ENCODE data around the gene SIGLECL1.

Gene SIGLECL1

GRCh38 chr19:51227326-51227725 lies 23.6 kb upstream of the SIGLECL1 start:
- ChIA-PET CTCF (interaction anchor here (1.2 kb wide), 1 partner anchor 32 kb away, joined by 4 read pairs; no protein-coding TSS in a partner anchor), POLR2A (ENCODE audit: low non-redundant PET) (no interaction called here)
- DNase-seq (ENCODE audit: low spot score): no peak
- H3K27ac ChIP-seq: no peak overlapping the region
- TF ChIP-seq, protein P1, sequence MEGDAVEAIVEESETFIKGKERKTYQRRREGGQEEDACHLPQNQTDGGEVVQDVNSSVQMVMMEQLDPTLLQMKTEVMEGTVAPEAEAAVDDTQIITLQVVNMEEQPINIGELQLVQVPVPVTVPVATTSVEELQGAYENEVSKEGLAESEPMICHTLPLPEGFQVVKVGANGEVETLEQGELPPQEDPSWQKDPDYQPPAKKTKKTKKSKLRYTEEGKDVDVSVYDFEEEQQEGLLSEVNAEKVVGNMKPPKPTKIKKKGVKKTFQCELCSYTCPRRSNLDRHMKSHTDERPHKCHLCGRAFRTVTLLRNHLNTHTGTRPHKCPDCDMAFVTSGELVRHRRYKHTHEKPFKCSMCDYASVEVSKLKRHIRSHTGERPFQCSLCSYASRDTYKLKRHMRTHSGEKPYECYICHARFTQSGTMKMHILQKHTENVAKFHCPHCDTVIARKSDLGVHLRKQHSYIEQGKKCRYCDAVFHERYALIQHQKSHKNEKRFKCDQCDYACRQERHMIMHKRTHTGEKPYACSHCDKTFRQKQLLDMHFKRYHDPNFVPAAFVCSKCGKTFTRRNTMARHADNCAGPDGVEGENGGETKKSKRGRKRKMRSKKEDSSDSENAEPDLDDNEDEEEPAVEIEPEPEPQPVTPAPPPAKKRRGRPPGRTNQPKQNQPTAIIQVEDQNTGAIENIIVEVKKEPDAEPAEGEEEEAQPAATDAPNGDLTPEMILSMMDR (conservative IDR thresholded peaks at IDR 0.05; ENCODE audit: low read depth): no peak

DNA sequence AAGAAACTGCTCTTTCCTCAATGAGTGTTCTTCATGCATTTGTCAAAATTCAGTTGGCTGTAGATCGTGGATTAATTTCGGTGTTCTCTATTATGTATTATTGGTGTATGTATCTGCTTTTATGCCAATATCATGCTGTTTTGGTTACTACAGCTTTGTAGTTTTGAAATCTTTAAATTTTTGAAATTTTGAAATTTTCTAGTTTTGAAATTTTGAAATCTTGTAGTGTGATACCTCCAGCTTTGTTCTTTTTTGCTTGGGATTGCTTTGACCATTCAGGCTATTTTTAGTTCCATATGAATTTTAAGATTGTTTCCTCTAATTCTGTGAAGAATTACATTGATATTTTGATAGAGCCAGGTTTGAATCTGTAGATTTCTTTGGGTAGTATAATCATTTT lies 22.9 kb upstream of the SIGLECL1 start:
- ChIA-PET POLR2A (ENCODE audit: low non-redundant PET) (no interaction called here), CTCF (interaction anchor here (1.2 kb wide), 1 partner anchor 32 kb away, joined by 4 read pairs; no protein-coding TSS in a partner anchor)
- no peak overlapping the region for H3K27ac ChIP-seq
- TF ChIP-seq, protein P1 (conservative IDR thresholded peaks at IDR 0.05; ENCODE audit: low read depth): no peak
- DNase-seq (ENCODE audit: low spot score): no peak

GRCh38 chr19:51240866-51241265 lies 10.0 kb upstream of the SIGLECL1 start:
- ChIA-PET CTCF (interaction anchor here (0.6 kb wide), 1 partner anchor 8 kb away, joined by 5 read pairs; no protein-coding TSS in a partner anchor), POLR2A (ENCODE audit: low non-redundant PET) (no interaction called here)
- no peak overlapping the region for H3K27ac ChIP-seq
- DNase-seq (ENCODE audit: low spot score): no peak
- TF ChIP-seq, protein P1 (conservative IDR thresholded peaks at IDR 0.05; ENCODE audit: low read depth): no peak

- TF ChIP-seq, protein P1 (conservative IDR thresholded peaks at IDR 0.05; ENCODE audit: low read depth): no peak
- no peak for DNase-seq (ENCODE audit: low spot score)
- POLR2A ChIA-PET (ENCODE audit: low non-redundant PET): no interaction called here
- no peak overlapping the region for H3K27ac ChIP-seq
- CTCF ChIA-PET: interaction anchor here (0.7 kb wide), 1 partner anchor 29 kb away, joined by 3 read pairs; no protein-coding TSS in a partner anchor
Measured at GRCh38 chr19:51242881-51243630, 7.8 kb upstream of the SIGLECL1 start.

DNA sequence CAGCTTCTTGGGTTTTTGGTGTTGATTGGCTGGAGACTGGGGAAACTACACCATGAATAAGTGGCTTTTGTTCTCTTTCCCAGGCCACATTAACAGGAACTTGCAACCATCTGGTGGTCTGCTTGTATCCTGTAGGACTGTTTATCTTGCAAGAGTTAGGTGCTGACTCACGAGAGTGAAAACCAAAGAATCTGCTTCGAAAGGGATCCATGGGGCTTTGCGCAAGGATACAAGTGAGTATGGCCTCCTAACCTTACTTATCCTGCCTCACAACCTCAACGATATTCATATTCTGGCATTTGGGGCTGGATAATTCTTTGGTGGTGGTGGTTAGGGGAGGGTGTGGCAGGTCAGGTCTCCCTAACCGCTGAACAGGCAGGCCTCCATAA lies 4.7 kb upstream of the SIGLECL1 start:
- H3K27ac ChIP-seq: no peak overlapping the region
- ChIA-PET POLR2A (ENCODE audit: low non-redundant PET) (no interaction called here), CTCF (no interaction called here)
- TF ChIP-seq, protein P1 (conservative IDR thresholded peaks at IDR 0.05; ENCODE audit: low read depth): no peak
- no peak for DNase-seq (ENCODE audit: low spot score)

DNA sequence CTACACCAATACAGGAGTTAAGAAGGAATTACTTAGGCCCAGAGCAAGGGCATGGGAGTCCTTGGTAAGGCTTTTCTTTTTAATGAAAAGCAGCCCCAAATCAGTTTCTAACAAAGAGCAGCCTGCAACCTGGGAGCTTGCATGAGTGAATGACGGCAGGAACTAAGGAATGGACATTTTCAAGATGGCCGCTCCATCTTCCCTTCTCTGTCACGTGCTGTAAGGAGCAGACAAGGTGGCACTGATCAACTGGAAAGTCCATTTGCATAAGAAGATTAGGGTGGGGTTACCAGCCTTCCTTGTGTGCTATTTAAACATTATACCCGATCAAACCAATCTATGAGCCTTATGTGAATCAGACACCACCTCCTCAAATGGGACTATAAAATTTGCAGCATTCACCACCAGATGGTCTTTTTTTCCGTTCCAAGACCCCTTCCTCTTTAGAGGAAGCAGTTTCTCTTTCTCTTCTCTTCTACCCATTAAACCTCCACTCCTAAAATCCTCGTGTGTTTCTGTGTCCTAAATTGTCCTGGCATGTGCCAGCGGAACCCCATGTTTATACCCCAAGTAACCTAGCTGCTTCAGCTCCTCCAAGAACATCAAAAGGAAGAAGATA lies 2.8 kb upstream of the SIGLECL1 start:
- ChIA-PET CTCF (no interaction called here), POLR2A (ENCODE audit: low non-redundant PET) (no interaction called here)
- H3K27ac ChIP-seq: no peak overlapping the region
- TF ChIP-seq, protein P1 (conservative IDR thresholded peaks at IDR 0.05; ENCODE audit: low read depth): no peak
- no peak for DNase-seq (ENCODE audit: low spot score)

Measured in RWPE1 (cell line).